HepG2 (cell line): ENCODE data around the gene NUP35. TPM values are rescaled to one million over a fixed set of nuclear protein-coding genes. Genes with fewer than 3 reads are reported as not detected.

Experiments
- BCL6 ChIP-seq: IDR thresholded peaks from 2 replicates; pipeline ENCODE4 v1.6.1; 2016; ENCODE audit warnings: missing genetic modification reagents, missing compliant biosample characterization
- ETV6 ChIP-seq: sonication (generic); formaldehyde crosslinking; conservative IDR thresholded peaks from 2 replicates; pipeline ENCODE4 v1.4.0; 2020; ENCODE audit warnings: missing genetic modification reagents
- HDAC1 ChIP-seq: sonication (generic); formaldehyde crosslinking; IDR thresholded peaks from 2 replicates; pipeline ENCODE4 v1.5.1; 2020; ENCODE audit warnings: mild to moderate bottlenecking, missing genetic modification reagents
- PAXIP1 ChIP-seq: sonication (generic); formaldehyde crosslinking; conservative IDR thresholded peaks from 2 replicates; pipeline ENCODE4 v1.4.0; 2020; ENCODE audit warnings: mild to moderate bottlenecking, missing genetic modification reagents, moderate library complexity
- POGZ ChIP-seq: sonication (generic); formaldehyde crosslinking; IDR thresholded peaks from 2 replicates; pipeline ENCODE4 v1.4.0; 2020; ENCODE audit warnings: mild to moderate bottlenecking, missing genetic modification reagents
- PRMT3 ChIP-seq: sonication (generic); formaldehyde crosslinking; IDR thresholded peaks from 2 replicates; pipeline ENCODE4 v1.8.1; 2022; ENCODE audit warnings: low read depth, mild to moderate bottlenecking, moderate library complexity, missing genetic modification reagents, borderline replicate concordance
- TBX2 ChIP-seq: sonication (generic); formaldehyde crosslinking; IDR thresholded peaks from 2 replicates; pipeline ENCODE4 v1.5.0; 2020; ENCODE audit warnings: missing genetic modification reagents, mild to moderate bottlenecking, borderline replicate concordance
- TFE3 ChIP-seq: IDR thresholded peaks from 2 replicates; pipeline ENCODE4 v1.6.1; 2016
- ZBTB26 ChIP-seq: IDR thresholded peaks from 2 replicates; pipeline ENCODE4 v1.6.1; 2016; ENCODE audit warnings: missing compliant biosample characterization, missing genetic modification reagents, borderline replicate concordance
- ZBTB4 ChIP-seq: sonication (generic); formaldehyde crosslinking; IDR thresholded peaks from 2 replicates; pipeline ENCODE4 v1.4.0; 2020; ENCODE audit warnings: missing genetic modification reagents, mild to moderate bottlenecking, borderline replicate concordance
- ZFP36L1 ChIP-seq: sonication (generic); formaldehyde crosslinking; IDR thresholded peaks from 2 replicates; pipeline ENCODE4 v1.8.0; 2022; ENCODE audit warnings: mild to moderate bottlenecking, missing genetic modification reagents, moderate library complexity
- ZKSCAN5 ChIP-seq: sonication (generic); formaldehyde crosslinking; IDR thresholded peaks from 2 replicates; pipeline ENCODE4 v1.5.1; 2020; ENCODE audit warnings: mild to moderate bottlenecking, missing genetic modification reagents
- ZNF101 ChIP-seq: sonication (generic); formaldehyde crosslinking; IDR thresholded peaks from 2 replicates; pipeline ENCODE4 v1.4.0; 2020; ENCODE audit warnings: mild to moderate bottlenecking, low read depth, missing genetic modification reagents, borderline replicate concordance
- ZNF124 ChIP-seq: sonication (generic); formaldehyde crosslinking; IDR thresholded peaks from 2 replicates; pipeline ENCODE4 v1.4.0; 2020; ENCODE audit warnings: missing genetic modification reagents
- ZNF143 ChIP-seq: sonication (generic); formaldehyde crosslinking; IDR thresholded peaks from 2 replicates; pipeline ENCODE4 v1.4.0; 2020; ENCODE audit warnings: missing genetic modification reagents
- ZNF34 ChIP-seq: sonication (generic); formaldehyde crosslinking; IDR thresholded peaks from 2 replicates; pipeline ENCODE4 v1.4.0; 2020; ENCODE audit warnings: mild to moderate bottlenecking, missing genetic modification reagents, borderline replicate concordance
- ZNF431 ChIP-seq: sonication (generic); formaldehyde crosslinking; IDR thresholded peaks from 2 replicates; pipeline ENCODE4 v1.9.0; 2022; ENCODE audit warnings: missing genetic modification reagents, low read depth, mild to moderate bottlenecking, borderline replicate concordance
- ZNF496 ChIP-seq: sonication (generic); formaldehyde crosslinking; IDR thresholded peaks from 2 replicates; pipeline ENCODE4 v1.8.1; 2023; ENCODE audit warnings: mild to moderate bottlenecking, moderate library complexity, missing genetic modification reagents; ENCODE audit not compliant: insufficient replicate concordance
- ZNF761 ChIP-seq: sonication (generic); formaldehyde crosslinking; conservative IDR thresholded peaks from 2 replicates; pipeline ENCODE4 v1.4.0; 2020; ENCODE audit warnings: mild to moderate bottlenecking, missing genetic modification reagents
- polyA plus RNA-seq, 8 experiments: library from polyadenylated mRNA; depleted of rRNA in 3 of 8; stranded (reverse) in 7 of 8; unstranded in 1 of 8; fragments of >200 nt; fragmentation: Illumina TruSeq in 4 of 8; extraction: Trizol in 4 of 8; gene quantifications; 2 replicates each; pipeline versions ENCODE4 v1.2.1 to v1.2.3, GENCODE V29; 2011 to 2016; ENCODE audit warnings: low read depth in 4 of 8, missing spikeins in 1 of 8, mixed read lengths in 1 of 8; ENCODE audit not compliant: insufficient read depth in 1 of 8
- total RNA-seq, 5 experiments: library from RNA; depleted of rRNA; stranded (reverse); fragments of >200 nt; fragmentation: Illumina TruSeq; extraction: Trizol; gene quantifications; 2 replicates each; pipeline ENCODE4 v1.2.3, GENCODE V29; 2016; ENCODE audit warnings: low read depth in 1 of 5

The NUP35 gene
- total and polyA plus RNA-seq, 2 of the 13 experiments (the other 11 are each of a cell fraction or from before 2014, with no cell fraction given) = 16.9 to 53.6 TPM

- TF ChIP-seq ZBTB26 (CRISPR knock-in tag) (peak; percentile 35; the same call in 1 of the 2 replicates), ZBTB4 (CRISPR knock-in tag) (peak; percentile 98), ZNF496 (CRISPR knock-in tag) (no peak), ZNF761 (CRISPR knock-in tag) (peak; percentile 43; the same call in 1 of the 2 replicates), TBX2 (CRISPR knock-in tag) (peak; percentile 95), ZNF101 (CRISPR knock-in tag) (0 out of 2 replicates have a peak, but pooled peaks have one; percentile 6), ZKSCAN5 (CRISPR knock-in tag) (no peak), ZNF143 (peak; percentile 79), BCL6 (CRISPR knock-in tag) (peak; percentile 56), PAXIP1 (CRISPR knock-in tag) (peak; percentile 40; the same call in 1 of the 2 replicates), ZNF124 (CRISPR knock-in tag) (peak; percentile 54; the same call in 1 of the 2 replicates), HDAC1 (CRISPR knock-in tag) (peak; percentile 99), ZFP36L1 (peak; percentile 14; the same call in 1 of the 2 replicates), TFE3 (CRISPR knock-in tag) (peak; percentile 69), ZNF34 (CRISPR knock-in tag) (no peak), PRMT3 (CRISPR knock-in tag) (peak; percentile 97), ETV6 (CRISPR knock-in tag) (peak; percentile 65; the same call in 1 of the 2 replicates), ZNF431 (CRISPR knock-in tag) (0 out of 2 replicates have a peak, but pooled peaks have one; percentile 19), POGZ (peak; percentile 98)
Measured at GRCh38 chr2:183124222-183124956, at the start of gene NUP35 (continued).
